CD4-positive, alpha-beta T cell (primary cell): ENCODE results near the gene RPS14. TPM values are rescaled to one million over a fixed set of nuclear protein-coding genes. Genes with fewer than 3 reads are reported as not detected.
"Not testable (repeated sequence)": the region's sequence is repeated elsewhere in the genome, so short reads cannot be mapped to it uniquely, and the experiment has no call there.

Experiments
- ATAC-seq: fragments of 200-7000 bp; cut with Tn5 transposase; one replicate; pipeline ENCODE4 v1.10.0; 2022; ENCODE audit warnings: mild to moderate bottlenecking; ENCODE audit not compliant: poor library complexity
- CTCF ChIA-PET: fragments of 350-600 bp; sonication (Branson Sonifier 250); formaldehyde crosslinking; loops from one replicate; lab custom pipeline; 2021; ENCODE audit warnings: antibody characterized with exemption, inconsistent platforms; lab: Charles Lee
- POLR2A ChIA-PET: fragments of 350-600 bp; sonication (Branson Sonifier 250); formaldehyde crosslinking; loops from one replicate; lab custom pipeline; 2021; ENCODE audit warnings: antibody characterized with exemption, inconsistent platforms; lab: Charles Lee
- DNase-seq, 14 experiments: peaks; one replicate each; pipeline ENCODE4 v3.0.0-alpha.2; 2013 to 2020; ENCODE audit warnings: mixed read lengths in 2 of 14
- H3K27ac ChIP-seq, 2 donors: one replicate each; pipeline versions ENCODE4 v1.5.1 to v1.7.0; 2013; ENCODE audit warnings: low read length in 2 of 2, low read depth in 1 of 2, mild to moderate bottlenecking in 1 of 2
- H3K27me3 ChIP-seq, 2 experiments: 1 replicate in 1 of 2; 2 replicates in 1 of 2; pipeline versions ENCODE4 v1.6.1 to v1.7.0; 2013; ENCODE audit warnings: low read length in 2 of 2, control low read depth in 1 of 2, mild to moderate bottlenecking in 1 of 2, moderate library complexity in 1 of 2; ENCODE audit not compliant: insufficient read depth in 2 of 2, control insufficient read depth in 1 of 2
- H3K36me3 ChIP-seq: one replicate; pipeline ENCODE4 v1.6.1; 2013; ENCODE audit warnings: low read length, control low read depth; ENCODE audit not compliant: insufficient read depth
- H3K4me1 ChIP-seq: one replicate; pipeline ENCODE4 v1.6.1; 2013; ENCODE audit warnings: low read length, control low read depth; ENCODE audit not compliant: insufficient read depth
- H3K4me3 ChIP-seq: one replicate; pipeline ENCODE4 v1.5.1; 2013; ENCODE audit warnings: mild to moderate bottlenecking, low read length, moderate library complexity
- H3K9me3 ChIP-seq, 2 experiments: 1 replicate in 1 of 2; 2 replicates in 1 of 2; pipeline versions ENCODE4 v1.6.1 to v1.7.0; 2013; ENCODE audit warnings: low read length in 2 of 2, mild to moderate bottlenecking in 2 of 2, control low read depth in 1 of 2, moderate library complexity in 1 of 2; ENCODE audit not compliant: control insufficient read depth in 1 of 2, insufficient read depth in 1 of 2
- H3K27ac Mint-ChIP-seq: one replicate; pipeline ENCODE4 v1.8.0; 2020; ENCODE audit warnings: mixed read lengths
- H3K27me3 Mint-ChIP-seq: one replicate; pipeline ENCODE4 v1.8.0; 2021; ENCODE audit warnings: mixed read lengths
- H3K36me3 Mint-ChIP-seq: one replicate; pipeline ENCODE4 v1.8.0; 2021; ENCODE audit warnings: low read depth, mixed read lengths
- H3K4me1 Mint-ChIP-seq: one replicate; pipeline ENCODE4 v1.8.0; 2021; ENCODE audit warnings: low read depth, mixed read lengths
- H3K4me3 Mint-ChIP-seq: one replicate; pipeline ENCODE4 v1.8.0; 2020; ENCODE audit warnings: mild to moderate bottlenecking, mixed read lengths
- H3K9me3 Mint-ChIP-seq: one replicate; pipeline ENCODE4 v1.8.0; 2020; ENCODE audit warnings: mixed read lengths
- CTCF ChIP-seq: fragments of 200-600 bp; IDR thresholded peaks from one replicate; pipeline ENCODE4 v1.8.0; 2022; ENCODE audit warnings: antibody characterized with exemption, mild to moderate bottlenecking
- intact Hi-C, 2 experiments: fragments of 100-400 bp; cut with DNase I in 1 of 2; cut with micrococcal nuclease in 1 of 2; formaldehyde crosslinking; loops; one replicate each; pipeline versions ENCODE4 v1.15.1 to v1.9.0; 2023 to 2025; cut with DNase I, micrococcal nuclease
- total RNA-seq, 174 experiments: library from RNA in 2 of 174; stranded (reverse) in 2 of 174; gene quantifications; one replicate each; pipeline ENCODE4 v1.2.3 and lab custom pipeline; 2021 to 2026

The RPS14 gene
- total RNA-seq, 2 experiments from 2014 or later, result 5,224 to 5,317 TPM

- Mint-ChIP-seq H3K4me3 (no peak overlapping the region), H3K9me3 (no peaks in the 10 kb centered on the region), H3K27ac (no peak overlapping the region), H3K27me3 (no peaks in the 10 kb centered on the region), H3K4me1 (no peaks in the 10 kb centered on the region), H3K36me3 (no peaks in the 10 kb centered on the region)
- no peaks in the 10 kb centered on the region for H3K9me3 ChIP-seq
- DNase-seq (no peak), ATAC-seq (no peak)
- no peak for TF ChIP-seq CTCF
- H3K27me3 ChIP-seq, result no peaks in the 10 kb centered on the region
- ChIA-PET CTCF (no interaction called here), POLR2A (no interaction called here)
- no peaks in the 10 kb centered on the region for H3K36me3 ChIP-seq
- intact Hi-C loops, result no loop called here
- no peaks in the 10 kb centered on the region for H3K4me1 ChIP-seq
- no peak overlapping the region for H3K27ac ChIP-seq
- H3K4me3 ChIP-seq, result no peak overlapping the region
Observed at GRCh38 chr5:150428106-150428876, 21.2 kb downstream of the RPS14 start.

DNA sequence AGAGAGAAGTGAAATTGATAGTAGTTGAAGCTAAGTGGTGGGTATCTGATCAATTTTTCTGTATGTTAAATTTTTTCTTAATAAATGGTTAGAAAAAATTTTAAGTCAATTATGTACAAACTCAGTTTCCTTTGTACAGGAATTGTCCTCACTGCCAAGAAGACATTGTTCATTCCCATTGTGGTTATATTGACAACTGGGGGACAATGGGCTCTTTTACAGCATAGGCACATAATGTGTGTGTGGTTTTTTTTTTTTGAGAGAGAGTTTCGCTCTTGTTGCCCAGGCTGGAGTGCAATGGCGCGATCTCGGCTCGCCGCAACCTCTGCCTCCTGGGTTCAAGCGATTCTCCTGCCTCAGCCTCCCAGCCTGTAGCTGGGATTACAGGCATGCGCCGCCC lies 23.4 kb downstream of the RPS14 start:
- ATAC-seq, H3K4me1 ChIP-seq, H3K27ac Mint-ChIP-seq, H3K9me3 ChIP-seq, DNase-seq, H3K36me3 Mint-ChIP-seq, intact Hi-C loops, H3K4me1 Mint-ChIP-seq, H3K27me3 Mint-ChIP-seq, H3K36me3 ChIP-seq, H3K4me3 ChIP-seq, POLR2A ChIA-PET, H3K9me3 Mint-ChIP-seq, H3K4me3 Mint-ChIP-seq, CTCF ChIA-PET, H3K27ac ChIP-seq, H3K27me3 ChIP-seq: not testable (repeated sequence)

DNA sequence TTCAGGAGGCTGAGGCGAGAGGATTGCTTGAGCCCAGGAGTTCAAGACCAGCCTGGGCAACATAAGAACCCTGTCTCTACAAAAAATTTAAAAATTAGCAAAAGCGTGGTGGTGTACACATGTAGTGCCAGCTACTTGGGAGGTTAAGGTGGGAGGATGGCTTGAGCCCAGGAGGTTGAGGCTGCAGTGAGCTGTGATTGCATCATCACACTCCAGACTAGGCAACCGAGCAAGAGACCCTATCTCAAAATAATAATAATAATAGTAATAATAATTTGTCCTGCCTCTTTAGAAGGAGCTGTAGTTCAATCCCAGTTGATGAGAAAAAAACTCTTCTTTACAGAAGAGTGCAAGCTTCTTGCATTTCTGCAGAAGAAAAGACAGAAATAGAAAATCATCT lies 26.8 kb downstream of the RPS14 start:
- POLR2A ChIA-PET, result no interaction called here

More for the DNA sequence above, 26.8 kb downstream of the RPS14 start:
- intact Hi-C loops, result no loop called here
- ATAC-seq (no peak), DNase-seq (no peak)
- Mint-ChIP-seq H3K27me3 (no peaks in the 10 kb centered on the region), H3K9me3 (no peaks in the 10 kb centered on the region), H3K36me3 (no peaks in the 10 kb centered on the region), H3K4me1 (no peaks in the 10 kb centered on the region), H3K27ac (no peak overlapping the region), H3K4me3 (no peak overlapping the region)
- CTCF ChIA-PET, result no interaction called here
- Histone ChIP-seq H3K27ac (no peak overlapping the region), H3K4me1 (peaks cover 4% of the 10 kb centered on the region), H3K27me3 (no peaks in the 10 kb centered on the region), H3K36me3 (no peaks in the 10 kb centered on the region), H3K9me3 (no peaks in the 10 kb centered on the region), H3K4me3 (no peak overlapping the region)
- no peak for TF ChIP-seq CTCF
